Measurements from ENCODE around the gene FADS3.

- TF ChIP-seq CTCF (IDR thresholded peaks at IDR 0.05; ENCODE audit: borderline replicate concordance, extremely low read depth, low read length, poor library complexity, severe bottlenecking) (no peak), EZH2 (IDR thresholded peaks at IDR 0.05; ENCODE audit: borderline replicate concordance, low read depth, low read length, severe bottlenecking) (no peak)
Measured at GRCh38 chr11:61832754-61833153, 58.6 kb downstream of the FADS3 start.
